Endodermal cell (in vitro differentiated cells): Measurements from ENCODE around the gene GNPAT. TPM values are rescaled to one million over a fixed set of nuclear protein-coding genes. Genes with fewer than 3 reads are reported as not detected.
A peak's percentile ranks its signal among the peaks of the same experiment; 100 is the strongest.

Source experiments
- DNase-seq: peaks from one replicate; pipeline ENCODE4 v3.0.0-alpha.2; 2017
- H3K27ac ChIP-seq: 2 replicates; pipeline ENCODE4 v1.5.1; 2013; ENCODE audit warnings: mild to moderate bottlenecking, low read depth, low read length, moderate library complexity
- H3K27me3 ChIP-seq: 2 replicates; pipeline ENCODE4 v1.6.1; 2013; ENCODE audit warnings: mild to moderate bottlenecking, low read length, moderate library complexity; ENCODE audit not compliant: insufficient read depth, control insufficient read depth, poor library complexity, severe bottlenecking
- H3K36me3 ChIP-seq: 2 replicates; pipeline ENCODE4 v1.7.0; 2013; ENCODE audit warnings: mild to moderate bottlenecking, low read length, moderate library complexity; ENCODE audit not compliant: control insufficient read depth, insufficient read depth
- H3K4me1 ChIP-seq: one replicate; pipeline ENCODE4 v1.7.0; 2013; ENCODE audit warnings: low read length; ENCODE audit not compliant: control insufficient read depth, insufficient read depth
- H3K4me3 ChIP-seq: 2 replicates; pipeline ENCODE4 v1.5.1; 2013; ENCODE audit warnings: mild to moderate bottlenecking, low read length, moderate library complexity
- H3K9ac ChIP-seq: 2 replicates; pipeline ENCODE4 v1.6.1; 2013; ENCODE audit warnings: mild to moderate bottlenecking, low read length, moderate library complexity; ENCODE audit not compliant: poor library complexity, severe bottlenecking; ENCODE audit errors: extremely low read depth
- H3K9me3 ChIP-seq: 2 replicates; pipeline ENCODE4 v1.6.1; 2013; ENCODE audit warnings: mild to moderate bottlenecking, low read length, moderate library complexity; ENCODE audit not compliant: control insufficient read depth
- H3K27ac Mint-ChIP-seq: 2 replicates; pipeline ENCODE4 v1.8.0; 2020; ENCODE audit warnings: mixed read lengths
- H3K27me3 Mint-ChIP-seq: 2 replicates; pipeline ENCODE4 v1.8.0; 2021; ENCODE audit warnings: mild to moderate bottlenecking, mixed read lengths; ENCODE audit not compliant: insufficient read depth
- H3K36me3 Mint-ChIP-seq: 2 replicates; pipeline ENCODE4 v1.8.0; 2020; ENCODE audit warnings: low read depth, mixed read lengths
- H3K4me1 Mint-ChIP-seq: 2 replicates; pipeline ENCODE4 v1.8.0; 2020; ENCODE audit warnings: mixed read lengths
- H3K4me3 Mint-ChIP-seq: 2 replicates; pipeline ENCODE4 v1.8.0; 2020; ENCODE audit warnings: mild to moderate bottlenecking, moderate library complexity, mixed read lengths
- H3K9me3 Mint-ChIP-seq: 2 replicates; pipeline ENCODE4 v1.8.0; 2020; ENCODE audit warnings: mild to moderate bottlenecking, mixed read lengths
- WGBS, 2 experiments: methylation state at CpG; one replicate each; pipeline versions ENCODE4 v1.1.5 to v1.1.7; 2013; ENCODE audit warnings: missing lambda C conversion rate in 2 of 2, mixed read lengths in 1 of 2; ENCODE audit not compliant: insufficient coverage in 1 of 2, insufficient read length in 1 of 2; 5-methylcytosine and 5-hydroxymethylcytosine counted together
- total RNA-seq, 2 donors: library from RNA; stranded (reverse); fragmentation: NEBNext Ultra II Directional in 1 of 2; extraction: Animal tissue kit (Norgen Biotek cat#: 25700) in 1 of 2; gene quantifications; 2 replicates in 1 of 2; 3 replicates in 1 of 2; pipeline ENCODE4 v1.2.1, GENCODE V29; 2021
- TF ChIP-seq, protein P1 (sequence below): fragments of 200-600 bp; sonication (generic); conservative IDR thresholded peaks from 2 replicates; pipeline ENCODE4 v1.5.0; 2021; ENCODE audit warnings: antibody characterized with exemption, mild to moderate bottlenecking

The GNPAT gene
- total RNA-seq, 2 donors from 2014 or later, result 56.5 to 69.1 TPM

DNA sequence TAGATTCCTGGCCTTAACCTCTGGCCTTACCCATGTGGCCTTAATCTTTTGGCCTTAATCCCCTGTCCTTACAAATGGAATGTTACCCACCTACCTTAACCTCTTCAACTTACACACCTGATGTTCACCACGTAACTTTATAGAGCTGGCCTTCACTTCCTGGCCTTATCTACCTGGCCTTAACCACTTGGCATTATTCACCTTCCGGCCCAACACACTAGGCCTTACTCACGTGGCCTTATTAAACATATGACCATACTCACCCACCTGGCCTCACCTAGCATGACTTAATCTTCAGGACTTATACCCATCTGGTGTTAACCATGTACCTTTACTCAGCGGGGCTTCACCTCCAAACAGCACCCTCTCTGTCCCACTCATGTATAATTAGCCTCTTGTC, 54.9 kb downstream of the GNPAT start:
- no peak overlapping the region for H3K4me3 Mint-ChIP-seq
- H3K36me3 Mint-ChIP-seq, result no peaks in the 10 kb centered on the region
- TF ChIP-seq, protein P1, sequence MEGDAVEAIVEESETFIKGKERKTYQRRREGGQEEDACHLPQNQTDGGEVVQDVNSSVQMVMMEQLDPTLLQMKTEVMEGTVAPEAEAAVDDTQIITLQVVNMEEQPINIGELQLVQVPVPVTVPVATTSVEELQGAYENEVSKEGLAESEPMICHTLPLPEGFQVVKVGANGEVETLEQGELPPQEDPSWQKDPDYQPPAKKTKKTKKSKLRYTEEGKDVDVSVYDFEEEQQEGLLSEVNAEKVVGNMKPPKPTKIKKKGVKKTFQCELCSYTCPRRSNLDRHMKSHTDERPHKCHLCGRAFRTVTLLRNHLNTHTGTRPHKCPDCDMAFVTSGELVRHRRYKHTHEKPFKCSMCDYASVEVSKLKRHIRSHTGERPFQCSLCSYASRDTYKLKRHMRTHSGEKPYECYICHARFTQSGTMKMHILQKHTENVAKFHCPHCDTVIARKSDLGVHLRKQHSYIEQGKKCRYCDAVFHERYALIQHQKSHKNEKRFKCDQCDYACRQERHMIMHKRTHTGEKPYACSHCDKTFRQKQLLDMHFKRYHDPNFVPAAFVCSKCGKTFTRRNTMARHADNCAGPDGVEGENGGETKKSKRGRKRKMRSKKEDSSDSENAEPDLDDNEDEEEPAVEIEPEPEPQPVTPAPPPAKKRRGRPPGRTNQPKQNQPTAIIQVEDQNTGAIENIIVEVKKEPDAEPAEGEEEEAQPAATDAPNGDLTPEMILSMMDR, result no peak
- no peaks in the 10 kb centered on the region for H3K27me3 ChIP-seq
- peaks cover 6% of the 10 kb centered on the region for H3K27me3 Mint-ChIP-seq
- H3K9me3 Mint-ChIP-seq, result no peaks in the 10 kb centered on the region
- 92 to 96% methylated on average over 3 to 4 of the region's 4 CpGs for WGBS, 2 experiments
- no peaks in the 10 kb centered on the region for H3K36me3 ChIP-seq
- H3K27ac ChIP-seq, result no peak overlapping the region
- H3K4me3 ChIP-seq, result no peak overlapping the region
- no peaks in the 10 kb centered on the region for H3K4me1 Mint-ChIP-seq
- no peak for DNase-seq
- H3K27ac Mint-ChIP-seq, result no peak overlapping the region
- H3K9me3 ChIP-seq, result no peaks in the 10 kb centered on the region
- no peaks in the 10 kb centered on the region for H3K4me1 ChIP-seq
- H3K9ac ChIP-seq, result no peak overlapping the region

DNA sequence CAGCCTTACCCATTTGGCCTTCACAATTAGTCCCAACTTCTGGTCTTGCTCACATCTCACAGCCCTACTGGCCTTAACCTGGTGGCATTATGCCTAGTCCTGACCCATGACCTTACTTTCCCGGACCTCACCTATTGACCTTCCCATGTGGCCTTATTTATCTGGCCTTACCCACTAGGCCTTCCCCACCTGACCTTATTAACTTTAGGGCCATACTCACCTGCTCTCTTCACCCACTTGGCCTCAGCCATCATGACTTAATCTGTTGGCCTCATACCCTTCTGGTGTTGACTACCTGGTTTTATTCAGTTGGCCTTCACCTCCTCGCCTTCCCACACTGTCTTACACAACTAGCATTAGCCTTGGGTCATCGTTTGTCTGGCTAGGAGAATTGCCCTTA, 61.0 kb downstream of the GNPAT start:
- no peaks in the 10 kb centered on the region for H3K36me3 Mint-ChIP-seq
- TF ChIP-seq, protein P1, result no peak
- H3K9me3 ChIP-seq, result no peaks in the 10 kb centered on the region
- WGBS, 2 experiments, result 86 to 87% methylated on average over 2 to 3 of the region's 3 CpGs
- no peak overlapping the region for H3K4me3 Mint-ChIP-seq
- no peaks in the 10 kb centered on the region for H3K27me3 Mint-ChIP-seq
- H3K4me1 Mint-ChIP-seq, result no peaks in the 10 kb centered on the region
- no peak overlapping the region for H3K9ac ChIP-seq
- H3K9me3 Mint-ChIP-seq, result no peaks in the 10 kb centered on the region
- no peak for DNase-seq
- no peak overlapping the region for H3K27ac Mint-ChIP-seq
- no peak overlapping the region for H3K27ac ChIP-seq
- H3K36me3 ChIP-seq, result no peaks in the 10 kb centered on the region
- no peak overlapping the region for H3K4me3 ChIP-seq
- no peaks in the 10 kb centered on the region for H3K27me3 ChIP-seq
- H3K4me1 ChIP-seq, result no peaks in the 10 kb centered on the region

DNA sequence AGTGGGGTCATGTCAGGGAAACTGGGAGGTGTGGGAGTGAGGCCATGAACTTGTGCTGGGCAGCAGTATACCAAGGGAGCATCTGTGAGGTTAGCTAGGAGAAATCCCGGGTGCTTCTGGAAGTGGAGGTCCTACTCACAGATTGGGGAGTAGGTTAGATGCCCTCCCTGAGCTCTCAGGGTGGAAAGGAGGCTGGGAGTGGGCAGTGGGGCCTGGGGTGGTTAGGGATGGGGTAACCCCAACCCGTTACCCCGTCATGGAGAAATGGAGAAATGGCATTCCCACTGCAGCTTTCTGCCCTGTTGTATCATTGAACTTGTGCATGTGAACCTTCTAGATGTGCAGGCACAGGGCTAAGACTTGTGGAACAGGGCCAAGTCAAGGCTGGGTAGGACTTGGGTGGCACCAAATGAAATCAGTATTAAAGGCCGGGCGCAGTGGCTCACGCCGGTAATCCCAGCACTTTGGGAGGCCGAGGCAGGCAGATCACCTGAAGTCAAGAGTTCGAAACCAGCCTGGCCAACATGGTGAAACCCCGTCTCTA, 69.5 kb downstream of the GNPAT start:
- Mint-ChIP-seq H3K9me3 (no peaks in the 10 kb centered on the region), H3K4me3 (no peak overlapping the region), H3K27ac (no peak overlapping the region), H3K36me3 (no peaks in the 10 kb centered on the region), H3K4me1 (no peaks in the 10 kb centered on the region), H3K27me3 (peaks cover 9% of the 10 kb centered on the region)
- H3K36me3 ChIP-seq, result no peaks in the 10 kb centered on the region
- DNase-seq, result peak; percentile 21
- no peaks in the 10 kb centered on the region for H3K4me1 ChIP-seq
- TF ChIP-seq, protein P1, result no peak
- no peaks in the 10 kb centered on the region for H3K9me3 ChIP-seq
- no peak overlapping the region for H3K4me3 ChIP-seq
- no peaks in the 10 kb centered on the region for H3K27me3 ChIP-seq
- H3K27ac ChIP-seq, result no peak overlapping the region
- WGBS, 2 experiments, result 85 to 94% methylated on average over 8 to 10 of the region's 10 CpGs
- H3K9ac ChIP-seq, result no peak overlapping the region
